ENCODE measurements around the gene IQGAP2.

Gene IQGAP2

DNA sequence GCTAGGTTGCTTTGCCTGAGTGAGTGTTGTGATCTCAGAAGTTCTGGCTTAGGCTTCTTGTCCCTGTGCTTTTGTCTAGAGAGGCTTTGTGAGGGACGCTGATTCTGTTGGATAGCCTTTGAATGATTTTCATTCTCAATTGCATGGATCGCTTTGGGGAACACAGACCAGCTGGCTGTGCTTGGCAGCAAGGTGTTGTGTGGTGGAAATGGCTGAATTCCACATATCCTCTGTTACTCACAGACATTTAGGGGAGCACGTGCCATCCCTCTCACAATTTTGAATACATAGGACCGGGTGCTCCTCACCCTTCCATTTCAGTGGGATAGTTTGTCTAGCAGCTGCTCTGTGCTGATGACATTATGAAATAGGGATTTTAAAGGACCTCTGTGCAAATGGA lies 76.2 kb downstream of the IQGAP2 start:
- no peak overlapping the region for H2AFZ ChIP-seq (ENCODE audit: low read length)
- H3K9me3 ChIP-seq (ENCODE audit: insufficient read depth, low read depth, low read length), result no peaks in the 10 kb centered on the region
- no peak overlapping the region for H3K4me2 ChIP-seq (ENCODE audit: low read depth, low read length, poor library complexity, severe bottlenecking)
- TF ChIP-seq, protein P1, sequence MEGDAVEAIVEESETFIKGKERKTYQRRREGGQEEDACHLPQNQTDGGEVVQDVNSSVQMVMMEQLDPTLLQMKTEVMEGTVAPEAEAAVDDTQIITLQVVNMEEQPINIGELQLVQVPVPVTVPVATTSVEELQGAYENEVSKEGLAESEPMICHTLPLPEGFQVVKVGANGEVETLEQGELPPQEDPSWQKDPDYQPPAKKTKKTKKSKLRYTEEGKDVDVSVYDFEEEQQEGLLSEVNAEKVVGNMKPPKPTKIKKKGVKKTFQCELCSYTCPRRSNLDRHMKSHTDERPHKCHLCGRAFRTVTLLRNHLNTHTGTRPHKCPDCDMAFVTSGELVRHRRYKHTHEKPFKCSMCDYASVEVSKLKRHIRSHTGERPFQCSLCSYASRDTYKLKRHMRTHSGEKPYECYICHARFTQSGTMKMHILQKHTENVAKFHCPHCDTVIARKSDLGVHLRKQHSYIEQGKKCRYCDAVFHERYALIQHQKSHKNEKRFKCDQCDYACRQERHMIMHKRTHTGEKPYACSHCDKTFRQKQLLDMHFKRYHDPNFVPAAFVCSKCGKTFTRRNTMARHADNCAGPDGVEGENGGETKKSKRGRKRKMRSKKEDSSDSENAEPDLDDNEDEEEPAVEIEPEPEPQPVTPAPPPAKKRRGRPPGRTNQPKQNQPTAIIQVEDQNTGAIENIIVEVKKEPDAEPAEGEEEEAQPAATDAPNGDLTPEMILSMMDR (conservative IDR thresholded peaks at IDR 0.05; ENCODE audit: low read length), result no peak
- no peak for TF ChIP-seq EZH2phosphoT487 (IDR thresholded peaks at IDR 0.05; ENCODE audit: borderline replicate concordance)
- no peaks in the 10 kb centered on the region for H3K9me2 ChIP-seq (replicated peaks; ENCODE audit: low read depth, low read length)
- no peak overlapping the region for H3K9ac ChIP-seq (ENCODE audit: low read depth, low read length, poor library complexity, severe bottlenecking)
- H3K4me1 ChIP-seq (ENCODE audit: insufficient read depth, low read length, poor library complexity, severe bottlenecking), result peaks cover 43% of the 10 kb centered on the region
- H3K79me2 ChIP-seq (ENCODE audit: insufficient read depth, low read length), result peaks cover 91% of the 10 kb centered on the region
- no peak overlapping the region for H3K4me3 ChIP-seq (ENCODE audit: low read length, poor library complexity, severe bottlenecking)
- peaks cover 3% of the 10 kb centered on the region; the same call in 1 of the 2 replicates for H3K36me3 ChIP-seq (ENCODE audit: insufficient read depth, low read length)
- H3K27me3 ChIP-seq (ENCODE audit: insufficient read depth, low read length, poor library complexity, severe bottlenecking), result no peaks in the 10 kb centered on the region
- H3F3A ChIP-seq (ENCODE audit: low read depth), result no peaks in the 10 kb centered on the region
- H4K20me1 ChIP-seq (ENCODE audit: insufficient read depth, low read length, poor library complexity, severe bottlenecking), result no peaks in the 10 kb centered on the region

DNA sequence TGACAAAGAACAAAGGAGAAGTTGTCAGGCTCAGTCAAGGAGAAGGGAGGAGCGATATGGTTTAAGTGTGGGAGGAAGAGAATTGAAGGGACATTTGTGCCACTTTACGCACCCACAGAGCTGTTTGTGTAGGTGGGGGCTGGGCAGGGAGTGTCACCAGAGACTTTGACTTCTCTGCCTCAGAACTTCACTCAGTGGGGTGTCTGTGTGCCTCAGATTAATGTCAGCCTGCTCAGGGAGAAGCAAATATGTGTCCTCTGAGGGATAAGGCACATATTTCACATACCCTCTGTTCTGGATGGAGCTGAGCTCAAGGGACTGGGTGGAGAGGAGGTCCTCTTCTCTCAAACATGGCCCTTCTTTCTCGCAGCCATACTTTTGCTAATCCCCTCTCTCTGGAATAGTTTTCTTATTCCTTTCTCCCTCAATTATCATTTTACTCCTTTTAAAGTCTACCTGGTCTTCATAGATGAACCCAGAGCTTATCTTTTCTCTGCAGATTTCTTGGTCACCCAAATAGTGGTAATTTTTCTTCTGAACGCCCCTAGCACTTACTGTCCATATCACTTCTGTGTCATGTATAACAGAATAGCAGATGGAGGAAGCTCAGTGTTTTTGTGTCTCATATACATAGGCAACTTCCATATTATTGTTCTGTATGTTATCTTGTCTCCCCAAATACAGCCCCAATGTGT lies 77.0 kb downstream of the IQGAP2 start:
- H4K20me1 ChIP-seq (ENCODE audit: insufficient read depth, low read length, poor library complexity, severe bottlenecking), result no peaks in the 10 kb centered on the region
- H3K9me3 ChIP-seq (ENCODE audit: insufficient read depth, low read depth, low read length), result no peaks in the 10 kb centered on the region
- no peaks in the 10 kb centered on the region for H3K27me3 ChIP-seq (ENCODE audit: insufficient read depth, low read length, poor library complexity, severe bottlenecking)
- H3F3A ChIP-seq (ENCODE audit: low read depth), result no peaks in the 10 kb centered on the region
- H2AFZ ChIP-seq (ENCODE audit: low read length), result no peak overlapping the region
- H3K79me2 ChIP-seq (ENCODE audit: insufficient read depth, low read length), result peaks cover 89% of the 10 kb centered on the region
- no peak overlapping the region for H3K9ac ChIP-seq (ENCODE audit: low read depth, low read length, poor library complexity, severe bottlenecking)
- no peaks in the 10 kb centered on the region for H3K9me2 ChIP-seq (replicated peaks; ENCODE audit: low read depth, low read length)
- no peak overlapping the region for H3K4me3 ChIP-seq (ENCODE audit: low read length, poor library complexity, severe bottlenecking)
- no peak overlapping the region for H3K4me2 ChIP-seq (ENCODE audit: low read depth, low read length, poor library complexity, severe bottlenecking)
- no peak for TF ChIP-seq EZH2phosphoT487 (IDR thresholded peaks at IDR 0.05; ENCODE audit: borderline replicate concordance)
- TF ChIP-seq, protein P1 (conservative IDR thresholded peaks at IDR 0.05; ENCODE audit: low read length), result no peak
- H3K4me1 ChIP-seq (ENCODE audit: insufficient read depth, low read length, poor library complexity, severe bottlenecking), result peaks cover 35% of the 10 kb centered on the region
- H3K36me3 ChIP-seq (ENCODE audit: insufficient read depth, low read length), result peaks cover 3% of the 10 kb centered on the region; the same call in 1 of the 2 replicates

DNA sequence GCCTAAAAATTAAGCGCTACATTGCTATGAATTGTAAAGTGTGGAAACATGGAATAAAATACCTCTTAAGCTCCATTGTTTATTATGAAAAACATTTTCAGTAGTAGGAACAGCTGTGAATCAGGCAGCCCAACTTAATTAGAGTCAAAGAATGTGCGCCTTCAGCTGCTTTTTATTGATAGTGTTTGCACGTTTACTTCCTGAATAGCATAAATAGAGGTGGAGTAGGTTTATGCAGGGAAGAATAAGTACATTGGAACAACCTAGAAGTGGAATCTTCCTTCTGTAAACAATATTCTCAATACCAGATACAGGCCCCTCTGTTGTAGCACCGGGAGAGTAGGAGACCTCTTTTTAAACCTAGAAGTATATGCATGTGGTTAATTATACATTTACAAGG lies 79.9 kb downstream of the IQGAP2 start:
- Histone ChIP-seq H3K9me3 (ENCODE audit: insufficient read depth, low read depth, low read length) (no peaks in the 10 kb centered on the region), H3K9me2 (replicated peaks; ENCODE audit: low read depth, low read length) (no peaks in the 10 kb centered on the region), H2AFZ (ENCODE audit: low read length) (no peak overlapping the region), H3K36me3 (ENCODE audit: insufficient read depth, low read length) (peaks cover 3% of the 10 kb centered on the region; the same call in 1 of the 2 replicates), H3F3A (ENCODE audit: low read depth) (no peaks in the 10 kb centered on the region), H3K27me3 (ENCODE audit: insufficient read depth, low read length, poor library complexity, severe bottlenecking) (no peaks in the 10 kb centered on the region), H3K4me2 (ENCODE audit: low read depth, low read length, poor library complexity, severe bottlenecking) (no peak overlapping the region), H3K79me2 (ENCODE audit: insufficient read depth, low read length) (peaks cover 88% of the 10 kb centered on the region), H4K20me1 (ENCODE audit: insufficient read depth, low read length, poor library complexity, severe bottlenecking) (no peaks in the 10 kb centered on the region), H3K4me1 (ENCODE audit: insufficient read depth, low read length, poor library complexity, severe bottlenecking) (peaks cover 20% of the 10 kb centered on the region), H3K9ac (ENCODE audit: low read depth, low read length, poor library complexity, severe bottlenecking) (no peak overlapping the region), H3K4me3 (ENCODE audit: low read length, poor library complexity, severe bottlenecking) (no peak overlapping the region)
- TF ChIP-seq EZH2phosphoT487 (IDR thresholded peaks at IDR 0.05; ENCODE audit: borderline replicate concordance), result no peak
- TF ChIP-seq, protein P1 (conservative IDR thresholded peaks at IDR 0.05; ENCODE audit: low read length), result no peak
